ENCODE results near the gene USP5.

DNA sequence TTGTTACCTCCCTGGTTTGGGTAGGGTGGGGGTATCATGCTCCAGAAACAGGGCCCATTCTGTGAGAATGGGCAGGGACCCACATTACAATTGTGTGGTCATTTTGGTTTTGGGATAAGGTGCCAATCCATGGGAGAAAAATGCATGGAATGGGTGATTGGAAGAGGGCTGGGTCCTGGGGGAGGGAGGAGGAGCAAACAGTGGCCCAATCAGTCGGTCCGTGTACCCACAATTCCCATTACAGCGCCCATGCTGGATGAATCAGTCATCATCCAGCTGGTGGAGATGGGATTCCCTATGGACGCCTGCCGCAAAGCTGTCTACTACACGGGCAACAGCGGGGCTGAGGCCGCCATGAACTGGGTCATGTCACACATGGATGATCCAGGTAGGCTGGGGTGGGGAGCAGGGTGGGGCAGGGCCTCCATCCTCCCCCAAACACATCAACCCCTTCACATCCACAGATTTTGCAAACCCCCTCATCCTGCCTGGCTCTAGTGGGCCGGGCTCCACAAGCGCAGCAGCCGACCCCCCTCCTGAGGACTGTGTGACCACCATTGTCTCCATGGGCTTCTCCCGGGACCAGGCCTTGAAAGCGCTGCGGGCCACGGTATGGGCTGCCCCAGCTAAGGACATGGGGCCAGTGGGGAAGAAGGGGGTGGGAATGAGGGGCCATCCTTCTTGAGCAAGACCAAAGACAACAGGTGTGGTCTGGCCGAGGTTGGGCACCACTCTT, 11.8 kb downstream of the USP5 start:
- TF ChIP-seq, protein P1, sequence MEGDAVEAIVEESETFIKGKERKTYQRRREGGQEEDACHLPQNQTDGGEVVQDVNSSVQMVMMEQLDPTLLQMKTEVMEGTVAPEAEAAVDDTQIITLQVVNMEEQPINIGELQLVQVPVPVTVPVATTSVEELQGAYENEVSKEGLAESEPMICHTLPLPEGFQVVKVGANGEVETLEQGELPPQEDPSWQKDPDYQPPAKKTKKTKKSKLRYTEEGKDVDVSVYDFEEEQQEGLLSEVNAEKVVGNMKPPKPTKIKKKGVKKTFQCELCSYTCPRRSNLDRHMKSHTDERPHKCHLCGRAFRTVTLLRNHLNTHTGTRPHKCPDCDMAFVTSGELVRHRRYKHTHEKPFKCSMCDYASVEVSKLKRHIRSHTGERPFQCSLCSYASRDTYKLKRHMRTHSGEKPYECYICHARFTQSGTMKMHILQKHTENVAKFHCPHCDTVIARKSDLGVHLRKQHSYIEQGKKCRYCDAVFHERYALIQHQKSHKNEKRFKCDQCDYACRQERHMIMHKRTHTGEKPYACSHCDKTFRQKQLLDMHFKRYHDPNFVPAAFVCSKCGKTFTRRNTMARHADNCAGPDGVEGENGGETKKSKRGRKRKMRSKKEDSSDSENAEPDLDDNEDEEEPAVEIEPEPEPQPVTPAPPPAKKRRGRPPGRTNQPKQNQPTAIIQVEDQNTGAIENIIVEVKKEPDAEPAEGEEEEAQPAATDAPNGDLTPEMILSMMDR (IDR thresholded peaks at IDR 0.05), result no peak
- TF ChIP-seq, protein P2, sequence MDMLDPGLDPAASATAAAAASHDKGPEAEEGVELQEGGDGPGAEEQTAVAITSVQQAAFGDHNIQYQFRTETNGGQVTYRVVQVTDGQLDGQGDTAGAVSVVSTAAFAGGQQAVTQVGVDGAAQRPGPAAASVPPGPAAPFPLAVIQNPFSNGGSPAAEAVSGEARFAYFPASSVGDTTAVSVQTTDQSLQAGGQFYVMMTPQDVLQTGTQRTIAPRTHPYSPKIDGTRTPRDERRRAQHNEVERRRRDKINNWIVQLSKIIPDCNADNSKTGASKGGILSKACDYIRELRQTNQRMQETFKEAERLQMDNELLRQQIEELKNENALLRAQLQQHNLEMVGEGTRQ (CRISPR knock-in tag; IDR thresholded peaks at IDR 0.05), result no peak
- TF ChIP-seq, protein P3, sequence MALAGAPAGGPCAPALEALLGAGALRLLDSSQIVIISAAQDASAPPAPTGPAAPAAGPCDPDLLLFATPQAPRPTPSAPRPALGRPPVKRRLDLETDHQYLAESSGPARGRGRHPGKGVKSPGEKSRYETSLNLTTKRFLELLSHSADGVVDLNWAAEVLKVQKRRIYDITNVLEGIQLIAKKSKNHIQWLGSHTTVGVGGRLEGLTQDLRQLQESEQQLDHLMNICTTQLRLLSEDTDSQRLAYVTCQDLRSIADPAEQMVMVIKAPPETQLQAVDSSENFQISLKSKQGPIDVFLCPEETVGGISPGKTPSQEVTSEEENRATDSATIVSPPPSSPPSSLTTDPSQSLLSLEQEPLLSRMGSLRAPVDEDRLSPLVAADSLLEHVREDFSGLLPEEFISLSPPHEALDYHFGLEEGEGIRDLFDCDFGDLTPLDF (CRISPR knock-in tag; IDR thresholded peaks at IDR 0.05), result no peak
- TF ChIP-seq, protein P4, sequence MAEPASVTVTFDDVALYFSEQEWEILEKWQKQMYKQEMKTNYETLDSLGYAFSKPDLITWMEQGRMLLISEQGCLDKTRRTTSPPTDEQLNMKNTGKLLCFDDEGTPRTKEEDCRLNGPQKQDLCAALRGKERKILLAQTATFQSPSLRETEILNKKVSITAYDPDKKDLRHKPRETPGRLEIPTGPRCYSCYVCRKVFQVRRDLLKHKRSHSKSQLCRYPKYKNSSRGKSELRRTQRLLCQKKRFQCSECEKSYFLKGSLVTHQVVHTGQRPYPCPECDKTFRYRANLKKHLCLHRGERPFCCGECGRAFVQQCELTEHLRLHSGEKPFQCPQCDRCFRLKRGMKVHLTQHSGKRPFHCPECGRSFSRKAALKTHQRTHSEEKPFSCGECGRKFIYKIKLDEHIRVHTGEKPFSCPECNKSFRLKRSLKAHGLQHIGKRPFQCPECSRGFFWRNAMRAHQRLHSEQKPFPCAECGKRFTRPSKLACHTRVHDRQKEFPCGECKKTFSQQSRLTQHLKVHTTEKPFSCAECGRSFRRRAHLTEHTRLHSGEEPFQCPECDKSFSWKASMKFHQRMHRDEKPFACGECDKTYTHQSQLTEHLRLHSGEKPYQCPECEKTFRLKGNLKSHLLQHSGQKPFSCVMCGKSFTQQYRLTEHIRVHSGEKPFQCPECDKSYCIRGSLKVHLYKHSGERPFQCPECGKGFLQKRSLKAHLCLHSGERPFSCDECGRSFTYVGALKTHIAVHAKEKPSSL (CRISPR knock-in tag; conservative IDR thresholded peaks at IDR 0.05), result no peak
- TF ChIP-seq, protein P5, sequence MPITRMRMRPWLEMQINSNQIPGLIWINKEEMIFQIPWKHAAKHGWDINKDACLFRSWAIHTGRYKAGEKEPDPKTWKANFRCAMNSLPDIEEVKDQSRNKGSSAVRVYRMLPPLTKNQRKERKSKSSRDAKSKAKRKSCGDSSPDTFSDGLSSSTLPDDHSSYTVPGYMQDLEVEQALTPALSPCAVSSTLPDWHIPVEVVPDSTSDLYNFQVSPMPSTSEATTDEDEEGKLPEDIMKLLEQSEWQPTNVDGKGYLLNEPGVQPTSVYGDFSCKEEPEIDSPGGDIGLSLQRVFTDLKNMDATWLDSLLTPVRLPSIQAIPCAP (CRISPR knock-in tag; IDR thresholded peaks at IDR 0.05), result no peak
- TF ChIP-seq ZNF416 (CRISPR knock-in tag; IDR thresholded peaks at IDR 0.05) (no peak), NR1H2 (CRISPR knock-in tag; IDR thresholded peaks at IDR 0.05) (no peak), IRF2 (CRISPR knock-in tag; IDR thresholded peaks at IDR 0.05; ENCODE audit: borderline replicate concordance, low read depth) (no peak), ZNF121 (CRISPR knock-in tag; IDR thresholded peaks at IDR 0.05) (no peak)
- TF ChIP-seq, protein P6, sequence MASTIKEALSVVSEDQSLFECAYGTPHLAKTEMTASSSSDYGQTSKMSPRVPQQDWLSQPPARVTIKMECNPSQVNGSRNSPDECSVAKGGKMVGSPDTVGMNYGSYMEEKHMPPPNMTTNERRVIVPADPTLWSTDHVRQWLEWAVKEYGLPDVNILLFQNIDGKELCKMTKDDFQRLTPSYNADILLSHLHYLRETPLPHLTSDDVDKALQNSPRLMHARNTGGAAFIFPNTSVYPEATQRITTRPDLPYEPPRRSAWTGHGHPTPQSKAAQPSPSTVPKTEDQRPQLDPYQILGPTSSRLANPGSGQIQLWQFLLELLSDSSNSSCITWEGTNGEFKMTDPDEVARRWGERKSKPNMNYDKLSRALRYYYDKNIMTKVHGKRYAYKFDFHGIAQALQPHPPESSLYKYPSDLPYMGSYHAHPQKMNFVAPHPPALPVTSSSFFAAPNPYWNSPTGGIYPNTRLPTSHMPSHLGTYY (CRISPR knock-in tag; IDR thresholded peaks at IDR 0.05), result no peak

Data from WTC11 (cell line).